HG02973 (cell line): ENCODE results near the gene TMEM255B.

Source experiments
- ATAC-seq: cut with Tn5 transposase; IDR thresholded peaks from one replicate; pipeline ENCODE4 v1.9.1; 2021; ENCODE audit warnings: moderate library complexity; ENCODE audit not compliant: unreplicated experiment

Gene TMEM255B

GRCh38 chr13:113845723-113846635 lies 87.0 kb downstream of the TMEM255B start:
- ATAC-seq, result no peak

DNA sequence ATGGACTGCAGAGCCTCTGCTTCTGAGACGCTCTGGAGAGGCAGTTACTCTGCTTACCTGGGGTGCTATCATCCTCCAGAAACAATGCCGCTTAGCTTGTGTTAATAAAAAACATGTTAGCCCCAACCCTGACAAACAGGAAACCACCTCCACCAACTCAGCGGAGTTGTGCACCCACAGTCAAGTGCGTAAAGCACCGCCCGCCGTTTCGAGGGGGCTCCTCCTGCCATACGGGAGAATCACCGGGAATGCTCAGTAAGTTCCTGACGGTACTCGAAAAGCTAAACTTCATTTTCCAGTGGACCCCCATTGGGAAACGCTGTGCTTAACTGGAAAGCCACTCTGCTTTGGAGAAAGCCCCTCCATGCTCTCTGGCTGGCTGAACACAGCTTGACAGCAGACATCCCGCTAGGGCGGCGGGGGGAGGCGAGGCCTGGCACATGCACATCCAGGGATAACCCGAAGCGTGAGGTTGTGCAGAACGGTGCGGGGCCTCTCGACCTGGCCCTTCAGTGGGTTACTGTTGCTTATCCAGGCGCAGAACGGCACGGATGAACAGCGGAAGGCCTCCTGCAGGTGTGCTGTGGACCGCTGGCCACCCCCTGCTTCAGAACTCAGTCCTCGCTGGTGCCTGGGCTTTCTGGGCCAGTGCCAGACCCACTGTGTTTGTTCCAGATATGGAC lies 87.8 kb downstream of the TMEM255B start:
- no peak for ATAC-seq

DNA sequence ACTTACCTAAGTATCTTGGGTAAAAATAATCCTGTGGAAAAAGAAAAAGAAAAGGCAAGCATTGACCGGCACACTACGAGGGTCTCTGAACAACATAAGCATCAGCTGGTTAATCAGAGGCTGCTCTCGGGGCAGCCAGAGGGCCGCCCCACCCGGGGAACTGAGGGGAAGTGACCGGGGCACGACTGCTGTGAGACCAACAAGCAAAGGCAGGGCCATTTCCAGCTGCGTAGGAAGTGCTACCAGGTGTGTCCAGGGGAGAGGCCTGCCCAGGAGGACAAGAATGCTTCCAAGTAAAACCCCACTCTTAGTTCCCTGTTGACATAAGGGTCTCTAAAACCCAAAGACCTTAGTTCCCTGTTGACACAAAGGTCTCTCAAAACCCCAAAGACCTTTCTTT lies 89.0 kb downstream of the TMEM255B start:
- no peak for ATAC-seq

GRCh38 chr13:113848431-113849260 lies 89.6 kb downstream of the TMEM255B start:
- no peak for ATAC-seq

DNA sequence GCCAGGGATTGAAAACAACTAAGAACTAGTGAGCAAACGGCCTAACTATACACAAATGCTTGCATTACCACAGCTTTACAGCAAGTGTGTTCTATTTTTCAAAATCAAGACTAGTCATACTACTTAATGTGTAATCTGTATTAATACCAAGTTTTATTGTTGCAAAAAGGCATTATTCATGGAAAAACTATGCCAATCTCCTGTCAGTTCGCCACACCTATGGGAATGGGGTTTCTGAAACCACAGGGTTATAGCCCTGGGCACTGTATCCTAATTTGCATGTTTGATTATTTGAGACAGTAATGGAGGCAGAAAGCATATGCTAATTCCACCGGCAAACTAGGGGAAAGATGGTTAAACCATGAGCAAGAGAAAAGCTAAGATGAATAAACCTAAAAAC lies 90.5 kb downstream of the TMEM255B start:
- no peak for ATAC-seq

- no peak for ATAC-seq
Measured at GRCh38 chr13:113849981-113850721, 91.1 kb downstream of the TMEM255B start.

DNA sequence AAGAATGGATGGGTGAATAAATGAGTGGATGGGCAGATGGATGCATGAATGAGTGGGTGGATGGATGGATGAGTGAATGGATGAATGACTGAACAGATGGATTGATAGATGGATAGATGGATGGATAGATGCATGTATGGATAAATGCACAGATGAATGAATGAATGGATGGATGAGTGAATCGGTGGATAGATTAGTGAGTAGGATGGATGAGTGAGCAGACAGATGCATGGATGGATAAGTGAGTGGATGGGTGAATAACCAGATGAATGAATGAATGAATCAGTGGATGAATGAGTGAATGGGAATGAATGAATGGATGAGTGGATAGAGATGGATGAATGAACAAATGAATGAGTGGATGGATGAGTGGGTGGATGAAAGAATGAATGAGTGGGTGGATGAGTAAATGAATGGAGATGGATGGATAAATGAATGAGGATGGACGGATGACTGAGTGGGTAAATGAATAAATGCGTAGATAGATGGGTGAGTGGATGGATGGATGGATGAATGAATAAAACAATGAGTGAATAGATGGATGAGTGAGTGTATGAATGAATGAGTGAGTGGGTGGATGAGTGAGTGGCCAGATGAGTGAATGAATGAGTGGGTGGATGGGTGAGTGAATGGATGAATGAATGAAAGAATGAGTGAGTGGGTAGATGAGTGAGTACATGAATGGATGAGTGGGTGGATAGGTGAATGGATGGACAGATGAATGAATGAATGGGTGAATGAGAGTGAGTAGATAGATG lies 91.9 kb downstream of the TMEM255B start:
- no peak for ATAC-seq

- no peak for ATAC-seq
Measured at GRCh38 chr13:113851480-113851803, 92.4 kb downstream of the TMEM255B start.

- no peak for ATAC-seq
Measured at GRCh38 chr13:113851826-113852535, 93.0 kb downstream of the TMEM255B start.

- no peak for ATAC-seq
Measured at GRCh38 chr13:113852536-113853517, 93.8 kb downstream of the TMEM255B start.

- no peak for ATAC-seq
Measured at GRCh38 chr13:113853518-113854237, 94.7 kb downstream of the TMEM255B start.

GRCh38 chr13:113854238-113855011 lies 95.4 kb downstream of the TMEM255B start:
- ATAC-seq, result no peak

GRCh38 chr13:113855012-113855921 lies 96.2 kb downstream of the TMEM255B start:
- ATAC-seq, result no peak

DNA sequence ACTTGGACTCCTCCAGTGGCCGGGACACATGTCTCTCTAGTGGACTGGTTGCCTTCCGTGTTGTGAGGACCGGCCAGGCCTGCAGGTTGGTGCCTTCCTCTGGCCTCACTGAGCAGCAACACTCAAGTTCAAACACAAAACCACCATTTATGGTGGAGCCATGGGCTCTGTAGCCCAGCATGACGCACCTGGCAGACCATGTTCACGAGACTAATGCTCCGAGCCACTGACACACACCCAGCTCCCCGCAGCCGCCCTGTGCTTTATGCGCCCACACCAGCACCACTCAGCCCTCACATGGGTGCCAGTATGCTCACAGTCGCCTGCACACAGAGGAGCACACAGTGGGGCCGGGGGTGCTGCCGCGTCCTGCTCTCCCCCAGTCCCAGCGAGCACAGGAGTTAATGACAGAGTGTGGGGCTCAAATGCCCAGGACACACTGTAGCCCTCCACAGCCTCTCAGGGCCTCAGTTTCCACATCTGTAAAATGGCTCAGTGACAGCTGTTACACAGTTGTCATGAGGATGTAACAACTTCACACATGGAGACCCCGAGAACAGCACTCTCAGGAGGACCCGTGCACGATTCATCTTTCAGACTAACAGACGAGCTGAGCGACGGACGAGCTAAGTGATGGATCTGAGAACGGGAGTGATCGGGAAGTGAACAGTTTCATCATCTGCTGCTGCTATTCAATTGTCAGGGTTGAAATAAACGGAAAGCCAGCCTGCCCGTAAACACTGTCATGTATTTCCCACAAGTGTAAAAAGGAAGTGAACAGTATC lies 97.1 kb downstream of the TMEM255B start:
- ATAC-seq, result no peak

DNA sequence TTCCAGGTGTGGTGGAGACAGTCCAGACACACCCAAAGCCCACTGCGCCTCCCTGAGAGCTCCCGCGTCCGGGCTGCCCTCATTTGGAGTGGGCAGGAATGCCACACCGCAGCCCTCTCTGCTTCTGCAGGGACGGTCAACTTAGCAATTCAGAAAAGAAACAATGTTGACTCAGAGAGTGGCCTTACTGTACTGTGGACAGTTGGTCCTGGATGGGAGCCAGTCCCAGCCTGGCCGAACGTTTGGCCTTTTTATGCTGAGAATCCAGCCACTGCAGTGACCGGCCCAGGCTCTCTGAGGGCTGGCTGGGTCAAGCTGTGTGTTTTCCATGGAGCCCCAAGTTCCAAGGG lies 97.7 kb downstream of the TMEM255B start:
- no peak for ATAC-seq
